Esophagus muscularis mucosa (tissue), 4 donors: ENCODE data around the gene OR51I1. TPM values are rescaled to one million over a fixed set of nuclear protein-coding genes. Genes with fewer than 3 reads are reported as not detected.

Source experiments
- DNase-seq: peaks from one replicate; pipeline ENCODE4 v3.0.0-alpha.2; 2017; ENCODE audit errors: extremely low spot score
- H3K27ac ChIP-seq, 4 donors: fragments of 200-600 bp; sonication (generic); replicated peaks in 1 of 4; 1 replicate in 3 of 4; 2 replicates in 1 of 4; pipeline ENCODE4 v1.5.1; 2016 to 2019; ENCODE audit warnings: mild to moderate bottlenecking in 1 of 4
- H3K27me3 ChIP-seq, 4 donors: fragments of 200-600 bp; sonication (generic); one replicate each; pipeline versions ENCODE4 v1.5.1 to v1.6.0; 2016 to 2019
- H3K36me3 ChIP-seq, 4 donors: fragments of 200-600 bp; sonication (generic); one replicate each; pipeline ENCODE4 v1.5.1; 2016 to 2019
- H3K4me1 ChIP-seq, 4 donors: fragments of 200-600 bp; sonication (generic); one replicate each; pipeline ENCODE4 v1.5.1; 2016 to 2019
- H3K4me3 ChIP-seq, 4 donors: fragments of 200-600 bp; sonication (generic); 1 replicate in 2 of 4; 2 replicates in 2 of 4; pipeline ENCODE4 v1.5.1; 2016 to 2019; ENCODE audit warnings: mild to moderate bottlenecking in 4 of 4, moderate library complexity in 1 of 4
- H3K9me3 ChIP-seq, 4 donors: fragments of 200-600 bp; sonication (generic); 1 replicate in 3 of 4; 2 replicates in 1 of 4; pipeline ENCODE4 v1.5.1; 2016 to 2019
- CTCF ChIP-seq, 3 experiments: fragments of 200-600 bp in 2 of 3; fragments of 450-650 bp in 1 of 3; sonication (generic) in 2 of 3; IDR thresholded peaks; one replicate each; pipeline ENCODE4 v1.5.1; 2017 to 2019; ENCODE audit warnings: antibody characterized with exemption in 3 of 3, mild to moderate bottlenecking in 2 of 3, moderate library complexity in 1 of 3
- EP300 ChIP-seq: sonication (generic); formaldehyde crosslinking; IDR thresholded peaks from one replicate; pipeline ENCODE4 v1.6.1; 2017; ENCODE audit warnings: antibody characterized with exemption
- POLR2A ChIP-seq: fragments of 450-650 bp; IDR thresholded peaks from one replicate; pipeline ENCODE4 v1.6.1; 2017; ENCODE audit warnings: antibody characterized with exemption, moderate library complexity, mild to moderate bottlenecking, low read depth
- POLR2AphosphoS5 ChIP-seq, 2 donors: sonication (generic); formaldehyde crosslinking; IDR thresholded peaks; one replicate each; pipeline ENCODE4 v1.6.1; 2017; ENCODE audit warnings: antibody characterized with exemption in 2 of 2
- WGBS: methylation state at CpG from one replicate; pipeline ENCODE4 v1.1.5; 2018; 5-methylcytosine and 5-hydroxymethylcytosine counted together
- intact Hi-C: fragments of 100-400 bp; cut with DNase I; formaldehyde crosslinking; loops from one replicate; pipeline ENCODE4 v1.15.1; 2023
- total RNA-seq, 4 donors: library from RNA; depleted of rRNA; stranded (reverse); fragments of >200 nt; gene quantifications; one replicate each; pipeline versions ENCODE4 v1.1.0 to v1.2.1, GENCODE V29; 2016

OR51I1 gene
- total RNA-seq, 4 donors from 2014 or later: not detected

GRCh38 chr11:5421811-5422210, 19.5 kb downstream of the OR51I1 start, which contains the start of gene OR51Q1:
Gene OR51Q1 (plus strand): TSS chr11:5422111. CDS start chr11:5422201, 90 bp downstream.
- Histone ChIP-seq H3K4me1 (no peaks in the 10 kb centered on the region), H3K36me3 (no peaks in the 10 kb centered on the region), H3K9me3 (no peaks in the 10 kb centered on the region), H3K4me3 (no peak within 1 kb of the TSS), H3K27ac (no peak within 1 kb of the TSS), H3K27me3 (no peaks in the 10 kb centered on the region)
- intact Hi-C loops: no loop called here
- TF ChIP-seq POLR2A (no peak), EP300 (no peak), CTCF (IDR thresholded peaks at IDR 0.05) (no peak), POLR2AphosphoS5 (IDR thresholded peaks at IDR 0.05) (no peak)
- DNase-seq: no peak
- WGBS: 88% methylated on average over 1 of the region's 1 CpG

GRCh38 chr11:5420993-5421392, 20.3 kb downstream of the OR51I1 start:
- intact Hi-C loops: no loop called here
- no peak for DNase-seq
- WGBS: 64% methylated on average over 5 of the region's 5 CpGs
- Histone ChIP-seq H3K36me3 (no peaks in the 10 kb centered on the region), H3K4me1 (no peaks in the 10 kb centered on the region), H3K9me3 (no peaks in the 10 kb centered on the region), H3K4me3 (no peak overlapping the region), H3K27ac (no peak overlapping the region), H3K27me3 (no peaks in the 10 kb centered on the region)
- no peak for TF ChIP-seq CTCF (IDR thresholded peaks at IDR 0.05)
- TF ChIP-seq POLR2AphosphoS5 (IDR thresholded peaks at IDR 0.05): no peak
- TF ChIP-seq POLR2A: no peak
- no peak for TF ChIP-seq EP300

- no peaks in the 10 kb centered on the region for H3K9me3 ChIP-seq
- intact Hi-C loops: no loop called here
- H3K36me3 ChIP-seq: no peaks in the 10 kb centered on the region
- no peak overlapping the region for H3K4me3 ChIP-seq
- TF ChIP-seq POLR2A (no peak), EP300 (no peak)
- DNase-seq: no peak
- no peaks in the 10 kb centered on the region for H3K4me1 ChIP-seq
- no peak overlapping the region for H3K27ac ChIP-seq
- H3K27me3 ChIP-seq: no peaks in the 10 kb centered on the region
These were observed 36.1 kb downstream of the OR51I1 start for GRCh38 chr11:5405173-5405572.

- Histone ChIP-seq H3K4me3 (no peak overlapping the region), H3K4me1 (no peaks in the 10 kb centered on the region), H3K27ac (no peak overlapping the region), H3K36me3 (no peaks in the 10 kb centered on the region), H3K27me3 (no peaks in the 10 kb centered on the region), H3K9me3 (no peaks in the 10 kb centered on the region)
- DNase-seq: no peak
- TF ChIP-seq CTCF (IDR thresholded peaks at IDR 0.05) (no peak), EP300 (no peak), POLR2A (no peak), POLR2AphosphoS5 (IDR thresholded peaks at IDR 0.05) (no peak)
- intact Hi-C loops: no loop called here
These were observed 42.4 kb downstream of the OR51I1 start for GRCh38 chr11:5398936-5399335.

GRCh38 chr11:5394091-5394490, 47.2 kb downstream of the OR51I1 start:
- no peaks in the 10 kb centered on the region for H3K4me1 ChIP-seq
- H3K4me3 ChIP-seq: no peak overlapping the region
- H3K27me3 ChIP-seq: no peaks in the 10 kb centered on the region
- TF ChIP-seq POLR2AphosphoS5 (IDR thresholded peaks at IDR 0.05) (no peak), CTCF (IDR thresholded peaks at IDR 0.05) (no peak), EP300 (no peak), POLR2A (no peak)
- H3K9me3 ChIP-seq: no peaks in the 10 kb centered on the region
- no peaks in the 10 kb centered on the region for H3K36me3 ChIP-seq
- intact Hi-C loops: no loop called here
- no peak for DNase-seq
- H3K27ac ChIP-seq: no peak overlapping the region

Other genes starting within 250 kb of the OR51I1 start
- gene OR51V1, start 240.8 kb downstream of the OR51I1 start, total RNA-seq: not detected
- gene HBB, start 214.4 kb downstream of the OR51I1 start, total RNA-seq: 1,000 to 10,000 TPM in 1 of 4 donors, 100 to 1,000 TPM in 1, 10 to 100 TPM in 1, 1 to 10 TPM in 1; 6.6 to 2,785 (median 163) TPM
- gene HBD, start 207.0 kb downstream of the OR51I1 start, total RNA-seq: 1 to 10 TPM in 1 of 4 donors, not detected in 3; 4.3 TPM
- not detected for gene HBG1, start 191.7 kb downstream of the OR51I1 start, total RNA-seq
- gene HBG2, start 186.7 kb downstream of the OR51I1 start, total RNA-seq: not detected
- gene HBE1, start 171.6 kb downstream of the OR51I1 start, total RNA-seq: not detected
- gene OR51B4, start 139.6 kb downstream of the OR51I1 start, total RNA-seq: not detected
- gene OR51B2, start 117.2 kb downstream of the OR51I1 start, total RNA-seq: not detected
- gene OR51B5, start 98.0 kb downstream of the OR51I1 start, total RNA-seq: not detected
- gene OR51B6, start 90.0 kb downstream of the OR51I1 start, total RNA-seq: not detected
- gene OR51M1, start 57.7 kb downstream of the OR51I1 start, total RNA-seq: not detected
- not detected for gene OR51Q1, start 19.4 kb downstream of the OR51I1 start, total RNA-seq
- gene OR51I2, start 7.8 kb upstream of the OR51I1 start, total RNA-seq: not detected
- gene OR52D1, start 47.2 kb upstream of the OR51I1 start, total RNA-seq: not detected
- gene UBQLN3, start 68.4 kb upstream of the OR51I1 start, total RNA-seq: under 1 TPM in 1 of 4 donors, not detected in 3; 0.13 TPM
- gene UBQLNL, start 75.2 kb upstream of the OR51I1 start, total RNA-seq: under 1 TPM in 3 of 4 donors, not detected in 1; 0.19 to 0.46 (median 0.42) TPM
- not detected for gene OR52H1, start 107.0 kb upstream of the OR51I1 start, total RNA-seq
- not detected for gene OR52B6, start 139.4 kb upstream of the OR51I1 start, total RNA-seq
- gene TRIM6, start 155.1 kb upstream of the OR51I1 start, total RNA-seq: 1 to 10 TPM; 1.8 to 3.4 (median 2.5) TPM
- 1 to 10 TPM; 3.0 to 5.0 (median 3.9) TPM for gene TRIM34, start 183.5 kb upstream of the OR51I1 start, total RNA-seq
- gene TRIM5, start 243.6 kb upstream of the OR51I1 start, total RNA-seq: 10 to 100 TPM; 15.9 to 21.5 (median 16.6) TPM
- gene TRIM22, start 248.3 kb upstream of the OR51I1 start, total RNA-seq: 10 to 100 TPM; 27.1 to 46.6 (median 36.7) TPM